GM19035 (cell line): ENCODE results near the gene SLC35E1.

Experiments used
- ATAC-seq: cut with Tn5 transposase; IDR thresholded peaks from one replicate; pipeline ENCODE4 v1.9.1; 2021; ENCODE audit not compliant: unreplicated experiment

Gene SLC35E1

DNA sequence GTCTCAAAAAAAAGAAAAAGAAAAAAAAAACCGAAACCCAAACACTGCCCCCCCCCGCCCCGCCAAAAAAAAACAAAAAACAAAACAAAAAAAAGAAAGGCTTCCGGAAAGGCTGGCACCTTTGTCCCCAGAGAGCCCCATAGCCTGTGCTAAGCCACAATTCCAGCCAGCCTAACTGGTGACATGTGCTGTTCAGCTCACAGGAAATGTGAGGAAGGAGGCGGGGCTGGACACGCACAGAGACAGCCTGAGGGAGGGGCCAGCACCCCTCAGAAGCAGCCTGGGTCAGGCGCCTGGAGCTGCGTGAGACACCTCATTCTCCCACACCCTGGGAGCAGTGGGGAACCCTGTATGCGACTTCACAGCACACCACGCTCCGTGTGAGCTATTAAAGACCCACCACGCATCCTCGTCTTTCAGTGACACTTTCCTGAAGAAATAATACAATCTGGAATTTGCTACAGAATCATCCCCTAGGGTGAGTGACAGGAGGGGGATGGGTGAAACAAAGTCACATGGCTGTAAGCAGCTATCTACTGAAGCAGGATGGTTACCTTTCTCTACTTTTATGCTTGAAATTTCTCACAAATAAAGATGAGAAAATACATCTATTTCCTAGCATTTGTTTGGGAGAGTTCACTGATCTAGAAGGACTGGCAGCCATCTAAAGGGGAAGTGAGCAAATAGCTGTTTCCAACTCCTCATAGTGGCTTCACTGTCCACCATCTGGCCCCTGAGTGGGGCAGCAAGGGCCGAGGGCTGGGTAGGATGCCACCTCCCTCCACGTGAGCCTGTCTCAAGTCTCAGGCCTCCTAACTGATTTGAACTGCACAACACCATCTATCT, 12.3 kb upstream of the SLC35E1 start:
- ATAC-seq = peak; percentile 54

DNA sequence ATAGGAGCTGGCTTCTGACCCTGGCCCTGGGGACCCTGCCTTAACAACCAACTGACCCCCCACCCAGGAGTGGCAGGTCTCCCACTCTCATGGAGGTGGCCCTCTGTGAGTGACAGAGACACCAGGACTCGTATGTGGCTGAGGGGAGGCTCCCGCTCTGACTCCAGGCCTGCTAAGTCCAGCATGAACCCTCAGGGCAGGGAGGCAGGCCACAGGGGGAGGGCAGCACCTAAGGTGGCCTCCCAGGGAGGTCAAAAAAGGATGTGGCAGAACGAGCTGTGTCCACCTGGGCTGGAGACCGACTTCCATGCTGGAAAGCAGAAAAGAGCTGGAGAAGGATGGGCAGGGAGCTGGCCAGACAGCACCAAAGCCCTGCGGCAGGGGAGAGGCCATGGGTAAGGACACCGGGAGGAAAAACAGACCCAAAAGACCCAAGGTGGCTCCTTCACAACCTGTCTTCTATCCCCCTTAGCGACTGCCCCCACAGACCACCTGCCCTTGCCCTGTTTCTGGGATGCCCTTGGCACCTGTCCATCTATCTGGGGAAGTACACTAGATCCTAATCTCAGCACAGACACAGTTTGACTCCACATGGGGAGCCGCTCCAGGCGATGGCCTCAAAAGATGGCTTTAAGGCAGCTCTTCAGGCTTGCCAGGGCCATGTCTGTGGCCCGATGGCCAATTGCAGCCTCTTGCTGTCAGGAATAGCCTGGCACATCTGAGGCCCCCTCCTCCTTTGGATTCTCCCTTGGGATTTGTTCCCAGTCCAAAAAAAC, 10.5 kb upstream of the SLC35E1 start:
- no peak for ATAC-seq

DNA sequence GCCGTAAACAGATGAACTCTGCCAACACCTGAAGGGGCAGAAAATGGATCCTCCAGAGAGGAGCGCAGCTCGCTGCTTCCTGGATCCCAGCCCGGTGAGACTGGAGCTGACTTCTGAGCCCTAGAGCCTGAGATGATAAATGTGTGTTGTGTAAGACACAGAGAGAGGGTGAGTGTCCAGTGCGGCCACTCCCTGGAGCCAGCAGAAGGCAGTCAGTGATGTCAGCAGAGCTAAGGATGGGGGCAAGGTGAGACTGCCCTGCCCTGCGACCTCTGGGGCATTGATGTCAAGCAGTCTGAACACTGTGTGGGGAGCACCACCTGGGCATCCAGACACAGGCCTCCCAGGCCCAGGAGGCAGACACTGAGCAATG, 9.7 kb upstream of the SLC35E1 start:
- ATAC-seq = no peak

DNA sequence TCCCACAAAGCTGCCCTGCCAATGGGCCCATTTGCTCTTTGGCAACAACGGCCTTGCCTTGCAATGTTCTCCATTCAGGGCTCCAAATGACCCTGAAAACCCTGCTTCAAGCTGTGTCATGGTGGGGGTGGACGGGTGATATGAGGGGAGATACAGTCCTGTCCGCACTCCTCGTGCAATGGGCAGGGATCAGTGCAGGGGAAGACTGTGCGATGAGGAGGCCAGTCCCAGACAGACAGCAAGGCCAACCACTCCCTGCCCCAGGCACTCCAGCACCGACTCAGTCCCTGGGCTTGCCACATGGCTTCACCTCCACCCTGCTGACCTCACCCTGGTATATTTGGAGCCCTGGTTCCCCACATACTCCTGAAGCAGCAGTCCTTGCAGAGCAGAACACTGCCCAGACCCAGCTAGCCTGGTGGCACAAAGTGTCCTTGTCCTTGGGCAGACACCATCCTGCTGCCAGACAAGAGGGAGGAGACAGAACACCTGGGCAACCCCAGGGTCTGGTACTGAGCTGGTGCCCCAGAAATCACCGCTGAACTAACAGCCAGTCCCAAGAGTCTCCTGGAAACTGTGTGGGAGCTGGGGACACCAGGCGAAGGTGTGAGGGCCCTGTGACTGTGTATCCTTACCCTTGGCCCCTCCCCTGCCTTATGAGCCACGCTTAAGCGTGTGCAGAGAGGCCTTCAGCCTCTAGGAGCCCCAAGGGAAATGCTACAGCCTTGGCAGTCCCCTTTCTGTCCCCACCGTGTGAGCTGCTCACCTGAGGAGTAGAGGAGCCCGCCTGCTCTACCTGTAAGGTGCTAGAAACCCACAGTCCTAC, 9.1 kb upstream of the SLC35E1 start:
- no peak for ATAC-seq

DNA sequence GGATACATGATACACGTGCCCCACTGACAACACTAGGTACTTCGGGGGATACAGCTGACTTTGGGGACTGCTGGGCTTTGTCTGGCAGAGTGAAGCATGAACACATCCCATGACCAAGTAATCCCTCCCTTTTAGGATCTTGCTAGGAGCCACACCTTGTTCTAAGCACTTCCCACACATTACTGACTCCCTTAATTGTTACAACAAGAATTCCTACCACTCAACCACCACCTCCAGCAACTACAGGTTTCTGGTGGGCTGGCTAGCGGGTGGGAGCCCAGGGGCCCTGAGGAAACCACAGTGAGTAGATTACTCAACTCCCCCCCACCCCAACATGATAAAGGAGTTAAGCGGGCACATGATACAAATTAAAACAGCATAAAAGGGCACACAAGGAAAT, 7.2 kb upstream of the SLC35E1 start:
- ATAC-seq = no peak

DNA sequence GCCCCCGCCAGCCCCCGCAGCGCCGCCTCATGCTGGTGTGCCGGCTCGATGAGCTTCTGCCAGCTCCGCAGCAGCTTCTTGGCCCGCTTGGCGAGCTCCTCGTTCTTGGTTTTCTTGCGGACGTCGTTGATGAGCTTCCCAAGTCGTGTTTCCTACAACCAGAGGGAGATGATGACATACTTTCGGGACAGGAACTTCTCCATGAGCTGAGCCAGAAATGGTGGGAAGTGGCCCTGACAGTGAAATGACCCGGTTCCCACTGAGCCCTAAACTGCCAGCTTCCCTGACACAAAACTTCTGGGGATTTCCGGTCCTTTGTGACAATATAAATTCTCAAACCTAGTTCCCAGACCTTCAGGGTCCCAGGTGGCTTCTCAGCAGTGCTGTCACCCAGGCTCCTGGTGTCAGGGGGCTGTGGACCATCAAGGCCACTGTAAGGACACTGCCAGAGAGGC, 5.3 kb upstream of the SLC35E1 start:
- no peak for ATAC-seq

DNA sequence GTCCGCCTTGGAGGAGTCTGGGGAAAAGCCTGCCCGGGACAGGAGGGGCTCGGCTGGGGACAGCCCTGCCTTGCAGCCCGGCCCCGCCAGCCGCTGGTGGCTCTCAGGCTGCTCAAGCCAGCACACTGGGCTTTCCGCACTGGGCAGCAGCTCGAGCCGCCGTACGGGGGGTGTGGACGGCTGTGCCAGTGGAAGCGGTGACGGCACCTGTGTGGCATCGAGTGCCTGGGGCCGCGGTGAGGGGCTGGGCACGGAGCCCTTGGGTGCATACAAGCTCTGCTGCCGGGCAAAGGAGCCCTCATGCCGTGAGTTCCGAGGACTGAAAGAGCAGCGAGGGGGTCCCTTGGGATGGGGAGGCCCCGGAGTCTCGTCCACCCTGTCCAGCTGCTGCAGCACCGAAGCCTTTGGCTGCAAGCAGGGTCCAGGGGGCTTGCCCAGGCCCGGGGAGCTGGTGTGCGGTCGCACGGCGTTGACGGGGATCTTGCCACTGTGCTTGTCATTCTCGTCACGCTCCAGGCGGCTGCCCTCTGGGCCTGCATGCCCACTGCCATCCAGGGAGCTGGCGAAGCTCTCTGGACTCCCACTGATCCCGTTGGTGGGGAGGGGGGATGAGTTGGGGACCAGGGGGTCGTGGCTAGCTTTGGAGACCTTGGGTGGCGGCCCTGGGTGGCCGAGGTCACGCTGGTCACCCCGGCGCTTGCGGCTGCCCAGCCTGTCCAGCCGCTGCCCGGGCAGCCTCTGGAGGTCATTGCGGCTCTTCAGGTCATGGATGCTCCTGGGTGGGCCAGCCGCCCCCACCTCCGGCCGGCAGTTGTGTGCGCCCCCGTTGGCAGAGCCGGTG, 4.7 kb upstream of the SLC35E1 start:
- no peak for ATAC-seq

DNA sequence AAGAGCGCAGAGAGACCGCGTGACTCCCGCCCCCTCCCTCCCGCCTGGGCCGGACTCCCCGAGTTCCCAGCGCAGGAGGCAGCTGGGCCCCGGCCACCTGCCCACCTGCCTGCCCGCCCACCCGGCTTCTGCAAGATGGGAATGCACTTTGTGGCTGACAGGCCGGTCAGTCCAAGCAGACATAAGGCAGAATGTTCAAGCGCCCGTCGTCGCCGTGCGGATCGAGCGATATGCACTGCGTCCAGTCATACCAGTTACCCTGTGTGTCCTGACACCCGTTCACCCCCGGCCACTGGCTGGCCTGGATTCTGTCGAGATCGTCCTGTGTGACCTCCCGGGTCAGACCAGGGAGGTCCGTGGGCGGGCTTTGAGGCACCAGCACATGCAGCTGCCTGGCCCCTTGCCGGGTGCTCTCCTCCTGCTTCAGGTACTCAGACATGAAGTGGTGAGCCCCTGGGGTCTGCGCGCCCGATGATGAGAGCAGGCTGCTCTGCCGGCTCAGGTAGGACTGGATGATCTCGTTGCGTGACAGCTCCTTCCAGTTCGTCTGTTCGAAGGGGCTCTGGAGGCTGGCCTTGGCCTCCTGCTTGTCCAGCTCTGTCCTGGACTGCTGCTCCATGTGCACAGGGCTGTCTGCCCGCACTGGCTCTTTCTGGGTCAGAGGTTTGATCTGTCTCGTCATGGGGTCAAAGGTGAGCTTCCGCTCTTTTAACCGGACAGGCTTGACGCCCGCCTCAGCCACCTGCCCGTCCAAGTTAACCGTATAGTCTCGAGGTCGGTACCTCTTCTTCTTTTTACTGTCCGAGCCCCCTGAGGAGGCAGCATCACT, 3.9 kb upstream of the SLC35E1 start:
- no peak for ATAC-seq

DNA sequence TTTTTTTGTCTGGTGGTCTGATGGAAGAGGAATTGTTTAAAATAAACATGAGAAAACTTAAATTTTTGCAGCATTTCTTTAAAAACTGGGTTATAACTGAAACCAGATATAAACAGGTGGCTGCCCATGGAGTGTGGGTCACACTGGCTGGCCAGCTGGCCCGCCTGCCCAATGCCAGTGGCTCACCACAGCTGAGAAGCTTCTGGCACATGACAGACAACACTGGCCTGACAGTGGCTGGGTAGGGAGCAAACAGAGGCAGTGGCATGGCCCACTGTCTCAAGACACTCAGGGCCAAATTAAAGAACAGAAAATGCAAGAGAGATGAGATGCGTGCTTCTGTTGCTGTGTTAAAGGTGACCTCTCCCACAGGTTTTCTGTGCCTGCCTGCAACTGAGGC, 3.1 kb upstream of the SLC35E1 start:
- no peak for ATAC-seq

DNA sequence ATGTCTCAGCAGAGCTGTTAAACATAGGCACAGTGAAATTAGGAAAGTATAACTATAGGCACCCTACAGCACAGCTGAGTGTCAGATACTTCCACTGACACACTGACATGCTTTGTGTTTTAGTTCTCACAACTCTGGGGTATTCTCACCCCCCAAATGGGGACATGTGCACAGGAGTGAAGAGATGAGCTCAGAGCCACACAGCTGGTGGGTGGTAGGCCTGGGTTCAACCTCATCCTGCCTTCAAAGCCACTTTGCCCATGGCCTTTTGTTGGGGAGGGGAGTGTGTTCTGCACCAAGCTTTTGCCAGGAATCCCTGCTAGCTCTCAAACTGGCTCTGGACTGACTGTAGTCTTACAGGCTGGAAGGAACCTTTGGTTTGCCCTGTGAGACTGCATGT, 1.7 kb upstream of the SLC35E1 start:
- ATAC-seq = no peak

DNA sequence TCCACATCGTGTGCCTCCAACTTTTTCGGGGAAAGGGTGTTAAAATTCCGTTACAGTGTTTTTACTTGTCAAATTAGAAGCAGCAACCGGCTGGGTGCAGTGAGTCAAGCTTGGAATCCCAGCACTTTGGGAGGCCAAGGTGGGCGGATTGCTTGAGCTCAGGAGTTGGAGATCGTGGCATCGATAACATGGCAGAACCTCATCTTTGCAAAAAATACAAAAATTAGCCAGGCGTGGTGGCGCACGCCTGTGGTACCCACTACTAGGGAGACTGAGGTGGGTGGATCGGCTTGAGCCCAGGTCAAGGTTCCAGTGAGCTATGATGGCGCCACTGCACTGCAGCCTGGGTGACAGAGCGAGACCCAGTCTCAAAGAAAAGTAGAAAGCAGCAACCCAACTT, 1.1 kb upstream of the SLC35E1 start:
- ATAC-seq = no peak

DNA sequence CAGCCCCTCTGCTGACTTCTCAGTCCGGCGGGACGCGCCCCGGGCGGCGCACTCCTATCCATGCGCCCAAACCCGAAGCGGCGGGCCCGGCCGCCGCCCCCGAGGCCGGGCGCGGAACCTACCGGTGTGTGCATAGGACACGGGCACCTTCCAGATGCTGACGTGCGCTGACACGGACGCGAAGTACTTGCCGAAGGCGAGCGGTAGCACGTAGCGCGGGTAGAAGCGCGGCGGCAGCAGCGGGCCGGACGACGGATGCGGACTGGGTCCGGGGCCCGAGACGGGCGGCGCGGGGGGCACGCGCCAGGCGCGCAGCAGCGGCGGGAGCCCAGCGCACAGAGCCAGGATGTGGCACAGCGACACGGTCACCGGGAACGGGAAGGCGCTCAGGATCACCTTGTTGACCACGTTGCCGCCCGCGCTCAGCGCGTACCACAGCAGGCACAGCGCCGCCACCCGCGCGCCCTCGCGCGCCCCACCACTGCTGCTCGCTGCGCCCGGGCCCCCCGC, 338 bp downstream of the SLC35E1 start:
- peak; percentile 37 for ATAC-seq

DNA sequence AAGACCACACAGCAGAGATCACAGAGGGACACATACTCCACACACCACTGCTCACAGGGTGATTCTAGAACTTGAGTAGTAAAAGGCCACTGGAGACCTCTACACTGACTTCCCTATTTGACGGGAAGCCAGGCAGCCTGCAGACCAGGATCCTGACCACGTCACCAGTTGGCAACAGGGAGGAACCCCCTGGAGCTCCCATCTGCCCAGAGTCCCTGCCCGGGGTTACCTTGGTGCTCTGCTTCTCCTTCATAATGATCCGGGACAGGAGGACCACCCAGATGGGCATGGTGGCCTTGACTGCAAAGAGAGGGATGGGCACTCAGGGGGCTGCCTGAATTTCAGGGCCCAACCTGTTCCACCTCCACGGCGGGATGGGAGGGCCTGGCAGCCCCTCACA, 932 bp downstream of the SLC35E1 start:
- no peak for ATAC-seq

DNA sequence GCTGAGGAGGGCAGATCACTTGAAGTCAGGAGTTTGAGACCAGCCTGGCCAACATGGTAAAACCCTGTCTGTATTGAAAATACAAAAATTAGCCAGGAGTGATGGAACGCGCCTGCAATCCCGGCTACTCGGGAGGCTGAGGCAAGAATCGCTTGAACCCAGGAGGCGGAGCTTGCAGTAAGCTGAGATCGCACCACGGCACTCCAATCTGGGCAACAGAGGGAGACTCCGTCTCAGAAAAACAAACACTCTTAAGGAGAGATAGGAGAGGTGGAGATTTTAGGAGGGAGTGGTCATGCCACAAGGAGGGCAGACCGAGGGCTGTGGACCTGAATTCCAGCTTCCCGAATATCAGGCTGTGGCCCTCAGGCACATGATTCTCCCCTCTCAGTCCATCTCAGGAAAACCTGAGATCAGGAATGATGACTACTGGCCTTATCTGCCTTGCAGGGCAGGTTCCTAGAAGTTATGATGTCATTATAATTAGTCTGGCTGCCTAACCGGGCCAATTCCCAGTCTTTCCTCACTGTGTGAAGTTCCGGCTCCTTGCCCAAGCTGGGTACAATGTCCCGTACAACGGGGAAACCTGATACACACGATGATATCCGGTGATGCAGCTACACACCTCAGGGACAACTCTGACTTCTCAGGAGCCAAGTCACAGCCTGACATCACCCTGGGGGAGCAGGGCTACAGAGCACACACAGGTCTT, 2.5 kb downstream of the SLC35E1 start:
- ATAC-seq = no peak

DNA sequence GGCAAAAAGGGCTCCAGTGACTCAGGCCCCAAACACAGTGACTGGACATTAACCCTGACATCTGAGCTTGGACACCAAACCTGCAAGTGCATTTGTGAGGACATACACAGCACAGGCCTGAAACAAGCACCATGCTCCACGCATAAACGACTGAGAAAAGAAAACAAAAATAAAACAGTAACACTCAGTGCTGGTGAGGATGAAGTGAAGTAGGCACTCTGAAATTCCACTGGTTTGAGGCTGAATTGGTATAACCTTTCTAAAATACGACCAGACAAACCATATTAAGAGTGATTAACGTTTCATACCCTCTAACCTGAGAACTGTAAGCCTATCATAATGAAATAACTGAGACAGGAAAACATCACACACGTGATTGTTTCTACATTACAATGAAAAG, 5.5 kb downstream of the SLC35E1 start:
- no peak for ATAC-seq

DNA sequence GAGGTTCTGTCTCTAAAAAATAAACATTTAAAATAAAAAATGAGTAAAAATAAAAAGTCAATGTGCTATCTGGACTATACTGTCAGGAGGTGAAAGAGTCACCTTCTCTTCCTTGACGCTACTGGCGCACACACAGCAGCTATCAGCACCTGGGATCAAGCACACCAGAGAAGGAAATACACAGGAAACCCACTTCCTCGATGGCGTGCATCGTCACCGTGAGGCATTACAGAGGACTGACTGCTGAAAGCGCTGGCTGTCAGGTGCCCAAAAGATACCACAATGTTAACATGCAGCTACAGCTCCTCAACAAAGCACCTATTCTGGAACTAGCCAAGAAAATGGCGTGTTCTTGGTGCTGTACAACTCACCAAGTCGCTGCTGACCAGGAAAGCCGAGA, 6.1 kb downstream of the SLC35E1 start:
- ATAC-seq = no peak

DNA sequence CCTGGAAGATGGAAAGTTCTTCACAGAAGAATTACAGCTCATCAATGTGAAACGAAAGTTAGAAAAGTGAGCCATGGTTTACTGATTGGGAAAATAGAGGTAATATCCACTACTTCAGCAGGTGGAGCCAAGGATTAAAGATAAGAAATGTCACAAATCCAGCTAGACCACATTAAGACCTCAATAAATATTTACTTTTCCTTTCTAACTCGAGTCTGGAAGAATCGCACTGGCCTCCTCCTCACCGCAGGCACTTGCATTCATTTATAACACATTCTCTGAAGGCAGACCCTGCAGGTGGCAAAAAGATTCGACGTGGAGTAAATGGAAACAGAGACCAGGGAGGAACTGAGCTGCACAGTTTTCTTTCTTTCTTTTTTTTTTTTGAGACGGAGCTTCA, 7.4 kb downstream of the SLC35E1 start:
- no peak for ATAC-seq

DNA sequence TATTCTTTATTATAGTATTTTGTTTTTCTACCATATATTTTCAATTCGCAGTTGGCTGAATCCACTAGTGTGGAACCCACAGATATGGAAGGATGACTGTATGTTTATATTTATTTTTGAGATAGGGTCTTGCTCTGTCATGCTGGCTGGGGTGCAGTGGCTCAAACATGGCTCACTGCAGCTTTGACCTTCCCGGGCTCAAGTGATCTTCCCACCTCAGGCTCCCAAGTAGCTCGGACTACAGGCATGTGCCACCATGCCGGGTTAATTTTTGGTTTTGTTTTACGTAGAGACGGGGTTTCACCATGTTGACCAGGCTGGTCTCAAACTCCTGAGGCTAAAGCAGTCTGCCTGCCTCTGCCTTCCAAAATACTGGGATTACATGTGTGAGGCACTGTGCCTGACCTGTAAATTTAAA, 9.6 kb downstream of the SLC35E1 start:
- no peak for ATAC-seq

DNA sequence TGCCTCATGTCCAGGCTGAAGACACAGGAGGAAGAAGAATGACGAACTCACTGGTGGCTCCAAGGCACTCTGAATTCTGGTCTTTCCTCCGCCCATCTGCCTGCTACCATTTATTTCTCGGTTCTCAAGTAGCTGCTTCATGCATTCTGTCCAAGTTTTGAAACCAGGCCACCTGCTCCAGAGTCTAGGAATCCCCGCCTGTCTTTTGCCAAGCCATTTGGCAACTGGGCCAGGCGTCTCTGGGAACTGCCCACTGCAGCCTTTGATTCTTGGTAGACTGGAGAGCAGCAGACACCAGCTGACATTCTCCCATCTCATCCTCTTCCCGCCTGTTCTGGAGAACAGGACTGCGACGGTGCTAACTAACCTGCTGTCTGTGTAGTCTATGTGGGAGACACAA, 10.8 kb downstream of the SLC35E1 start:
- no peak for ATAC-seq
